Measurements from ENCODE around the gene NUTM2A.
"Not testable (repeated sequence)": the region's sequence is repeated elsewhere in the genome, so short reads cannot be mapped to it uniquely, and the experiment has no call there.

Gene NUTM2A

DNA sequence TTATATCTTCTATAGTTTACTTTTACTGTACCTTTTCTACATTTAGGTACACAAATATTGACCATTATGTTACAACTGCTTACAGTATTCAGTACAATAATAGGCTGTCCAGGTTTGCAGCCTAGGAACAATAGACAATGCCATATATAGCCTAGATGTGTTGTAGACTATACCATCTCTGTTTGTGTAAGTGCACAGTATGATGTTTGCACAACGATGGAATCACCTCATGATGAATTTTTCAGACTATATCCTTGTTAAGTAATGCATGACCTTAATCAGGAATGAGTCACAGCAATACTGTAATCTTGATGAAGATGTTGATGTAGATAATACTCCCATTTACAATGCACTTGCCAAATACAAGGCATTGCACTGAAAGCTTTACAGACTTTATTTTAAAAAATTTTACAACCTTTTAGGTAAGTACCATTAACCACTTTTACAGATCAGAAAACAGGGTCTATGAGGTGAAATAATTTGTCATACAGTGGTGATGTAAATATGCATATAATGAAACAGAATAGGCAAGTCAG is 23.6 kb downstream of the NUTM2A start:
- not testable (repeated sequence) for DNase-seq (ENCODE audit: low read depth in 3 of 3)

- not testable (repeated sequence) for DNase-seq (ENCODE audit: low read depth in 3 of 3)
Observed at GRCh38 chr10:87280749-87281392, 55.6 kb downstream of the NUTM2A start.

All from stimulated activated CD4-positive, alpha-beta T cell treated with anti-CD3 and anti-CD28 coated beads, TNF-alpha, amount 100 ng/mL, for 4 hours (primary cell).